GM12872 (cell line): Measurements from ENCODE around the gene SRSF4.

Source experiments
- CTCF ChIP-seq: IDR thresholded peaks from 3 replicates; pipeline ENCODE4 v1.5.1; 2011; ENCODE audit warnings: low read depth, mild to moderate bottlenecking, low read length, moderate library complexity; ENCODE audit not compliant: insufficient read depth

Gene SRSF4

GRCh38 chr1:29113413-29114117 is 68.1 kb downstream of the SRSF4 start:
- no peak for TF ChIP-seq CTCF

- no peak for TF ChIP-seq CTCF
Observed at GRCh38 chr1:29112705-29113412, 68.8 kb downstream of the SRSF4 start.

GRCh38 chr1:29105822-29106221 is 75.9 kb downstream of the SRSF4 start:
- no peak for TF ChIP-seq CTCF

- TF ChIP-seq CTCF, result no peak
Observed at GRCh38 chr1:29100487-29100886, 81.2 kb downstream of the SRSF4 start.

DNA sequence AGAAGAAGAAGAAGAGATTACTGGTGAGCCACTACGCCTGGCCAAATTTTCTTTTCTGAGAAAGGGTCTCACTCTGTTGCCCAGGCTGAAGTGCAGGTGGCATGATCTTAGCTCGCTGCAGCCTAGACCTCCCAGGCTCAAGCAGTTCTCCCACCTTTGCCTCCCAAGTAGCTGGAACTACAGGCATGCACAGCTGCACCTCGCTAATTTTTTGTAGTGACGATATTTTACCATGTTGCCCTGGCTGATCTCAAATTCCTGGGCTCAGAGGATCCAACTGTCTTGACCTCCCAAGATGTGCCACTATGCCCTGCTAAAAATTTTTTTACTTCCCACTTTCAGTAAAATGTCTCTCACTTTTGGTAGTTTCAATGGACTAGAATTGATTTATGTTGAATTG is 82.4 kb downstream of the SRSF4 start:
- TF ChIP-seq CTCF, result no peak
